Spleen (tissue), 7 donors: Measurements from ENCODE around the gene TBX20.

ENCODE experiments used
- CTCF ChIP-seq, 11 experiments: fragments of 200-600 bp in 7 of 11; fragments of 450-650 bp in 4 of 11; sonication (generic) in 4 of 11; IDR thresholded peaks in 8 of 11; conservative IDR thresholded peaks in 3 of 11; 1 replicate in 7 of 11; 2 replicates in 4 of 11; pipeline versions ENCODE4 v1.4.0 to v1.8.0; 2016 to 2021; ENCODE audit warnings: antibody characterized with exemption in 11 of 11, inconsistent platforms in 4 of 11, mild to moderate bottlenecking in 1 of 11
- POLR2A ChIP-seq, 3 donors: fragments of 450-650 bp; IDR thresholded peaks; one replicate each; pipeline ENCODE4 v1.5.1; 2017; ENCODE audit warnings: antibody characterized with exemption in 3 of 3, mild to moderate bottlenecking in 1 of 3
- POLR2AphosphoS5 ChIP-seq, 3 donors: sonication (generic); formaldehyde crosslinking; IDR thresholded peaks; one replicate each; pipeline ENCODE4 v1.5.1; 2017; ENCODE audit warnings: antibody characterized with exemption in 3 of 3
- donor health status: DM: no; HTN: no; CAD: no; lungs with moderate emphysema.
- donor health status: DM: no; HTN: no; CAD: no.
- donor health status: DM: no; HTN: no; CAD: no.

DNA sequence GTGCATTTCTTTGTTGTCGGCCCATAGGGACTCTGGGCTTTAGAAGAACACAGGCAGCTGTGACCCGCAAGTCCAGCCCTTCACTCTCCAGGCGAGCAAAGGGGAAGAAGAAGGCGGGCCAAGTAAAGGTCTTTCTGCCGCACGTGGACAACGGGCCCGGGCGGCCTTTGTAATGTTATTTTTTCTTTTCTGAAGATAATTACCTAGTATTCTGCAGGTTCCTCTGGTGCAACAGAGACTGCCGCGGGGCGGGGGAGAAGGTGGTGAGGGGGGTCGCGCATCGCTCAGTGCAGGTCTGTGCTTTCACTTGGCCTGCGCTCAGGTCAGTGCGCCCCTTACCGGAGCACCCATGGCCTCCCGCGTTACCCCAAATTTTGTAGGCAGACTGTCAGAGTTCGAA, 7.1 kb upstream of the TBX20 start:
- TF ChIP-seq POLR2AphosphoS5 (IDR thresholded peaks at IDR 0.05) (no peak), CTCF (IDR thresholded peaks at IDR 0.05 in 8 of 11, conservative IDR thresholded peaks at IDR 0.05 in 3 of 11) (no peak), POLR2A (IDR thresholded peaks at IDR 0.05) (no peak)
